ENCODE results near the gene FAIM2.
"Not testable (repeated sequence)": the region's sequence is repeated elsewhere in the genome, so short reads cannot be mapped to it uniquely, and the experiment has no call there.

FAIM2 gene

DNA sequence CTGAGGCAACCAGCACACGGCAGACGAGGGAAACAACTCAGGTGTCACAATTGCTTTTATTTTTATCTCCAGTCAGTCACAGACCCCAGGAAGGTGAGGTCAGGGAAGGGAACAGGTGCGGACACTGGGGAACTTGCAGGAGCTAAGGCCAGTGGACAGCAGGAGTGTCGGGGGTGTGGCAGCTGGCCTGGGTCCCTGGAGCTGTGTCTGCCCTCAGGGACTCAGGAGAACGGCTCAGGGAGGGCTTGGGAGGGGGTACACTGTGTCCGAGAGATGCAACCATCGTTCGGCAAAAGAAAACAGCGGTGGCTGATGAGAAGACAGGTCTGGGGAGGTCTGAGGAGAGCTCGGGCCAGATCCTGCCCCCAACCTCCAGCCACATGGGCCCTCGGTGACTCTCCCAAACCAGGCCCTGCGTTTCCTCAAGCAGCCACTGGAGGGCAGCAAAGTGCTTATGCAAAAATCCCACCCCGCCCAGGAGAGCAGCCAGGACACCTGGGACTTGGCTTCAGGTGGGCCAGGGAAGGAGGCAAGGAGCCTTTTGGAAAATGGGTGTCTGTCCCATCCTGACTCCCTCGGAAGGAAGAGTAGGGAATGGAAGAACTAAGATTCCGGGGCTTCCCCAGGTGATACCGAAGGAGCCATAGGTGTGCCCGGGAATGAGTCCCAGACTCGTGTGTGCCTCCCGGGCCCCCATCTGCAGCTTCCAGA, 36.7 kb downstream of the FAIM2 start:
- FAIRE-seq (no peak), DNase-seq (ENCODE audit: low spot score) (peak; percentile 14)

GRCh38 chr12:49865782-49866135, 37.9 kb downstream of the FAIM2 start:
- FAIRE-seq = no peak
- DNase-seq (ENCODE audit: low spot score) = no peak

DNA sequence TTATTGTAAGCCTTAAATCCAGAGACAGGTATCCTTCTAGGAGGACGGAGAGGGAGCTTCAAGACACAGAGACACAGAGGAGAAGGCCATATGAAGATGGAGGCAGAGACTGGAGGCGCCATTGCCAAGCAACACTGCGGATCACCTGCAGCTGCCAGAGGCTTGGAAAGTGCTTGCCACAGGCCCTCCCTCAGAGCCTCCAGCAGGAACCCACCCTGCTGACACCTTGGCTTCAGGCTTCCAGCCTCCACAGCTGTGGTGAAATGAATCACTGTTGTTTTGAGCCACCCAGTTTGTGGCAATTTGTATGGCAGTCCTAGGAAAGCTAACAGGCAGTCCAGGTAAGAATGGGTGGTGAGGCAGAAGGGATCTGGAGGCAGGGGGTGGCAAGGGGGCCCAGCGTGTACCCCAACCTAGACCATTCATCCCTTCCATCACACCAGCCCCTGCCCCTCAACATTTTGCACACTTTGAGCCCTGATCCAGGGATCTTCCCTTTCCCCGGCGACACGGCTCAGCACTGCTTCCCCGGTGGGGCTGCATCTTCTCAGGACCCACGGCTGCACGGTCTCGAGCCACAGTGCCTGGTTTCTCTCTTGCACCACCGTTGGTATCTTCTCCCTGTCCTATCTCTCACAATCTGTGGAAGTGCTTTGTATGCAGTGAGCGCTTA, 38.5 kb downstream of the FAIM2 start:
- DNase-seq (ENCODE audit: low spot score) (no peak), FAIRE-seq (no peak)

- FAIRE-seq = no peak
- no peak for DNase-seq (ENCODE audit: low spot score)
These were observed 39.0 kb downstream of the FAIM2 start for GRCh38 chr12:49864798-49865090.

DNA sequence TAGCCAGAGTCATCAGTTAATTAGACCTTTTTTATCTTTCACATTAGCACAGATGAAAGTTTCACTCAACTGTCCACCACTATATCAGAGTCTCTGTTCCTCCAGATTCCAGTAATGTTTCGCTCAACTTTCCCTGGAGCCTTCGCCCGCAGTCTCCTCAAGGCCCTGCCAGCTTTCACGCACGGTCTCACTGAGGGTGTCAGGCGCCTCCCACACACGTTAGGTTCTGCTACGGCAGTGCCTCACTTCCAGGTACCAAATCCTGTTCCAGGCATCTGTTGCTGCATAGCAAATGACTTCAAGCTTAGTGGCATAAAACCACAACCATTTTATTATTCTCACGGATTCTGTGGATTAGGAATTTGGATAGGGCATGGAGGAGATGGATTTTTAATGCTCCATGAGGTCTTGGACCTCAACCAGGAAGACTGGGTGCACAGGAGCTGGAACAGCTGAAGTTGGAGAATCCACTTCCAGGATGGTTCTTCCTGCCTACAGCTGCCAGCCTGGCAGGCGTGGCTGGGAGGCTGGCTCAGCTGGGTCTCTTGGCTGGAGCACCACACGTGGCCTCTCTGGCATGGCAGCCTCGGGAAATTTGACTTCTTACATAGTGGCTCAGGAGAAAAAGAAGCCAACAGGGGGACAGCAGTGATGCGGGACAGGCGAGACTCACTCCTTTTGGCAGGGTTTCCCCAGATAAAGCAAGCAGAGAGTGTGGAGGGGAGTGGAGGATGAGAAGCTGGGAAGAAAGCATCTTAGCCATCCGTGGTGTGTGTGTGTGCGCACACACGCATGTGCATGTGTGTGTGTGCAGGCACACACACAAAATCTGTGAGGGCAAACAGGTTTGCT, 39.5 kb downstream of the FAIM2 start:
- no peak for DNase-seq (ENCODE audit: low spot score)
- no peak for FAIRE-seq

DNA sequence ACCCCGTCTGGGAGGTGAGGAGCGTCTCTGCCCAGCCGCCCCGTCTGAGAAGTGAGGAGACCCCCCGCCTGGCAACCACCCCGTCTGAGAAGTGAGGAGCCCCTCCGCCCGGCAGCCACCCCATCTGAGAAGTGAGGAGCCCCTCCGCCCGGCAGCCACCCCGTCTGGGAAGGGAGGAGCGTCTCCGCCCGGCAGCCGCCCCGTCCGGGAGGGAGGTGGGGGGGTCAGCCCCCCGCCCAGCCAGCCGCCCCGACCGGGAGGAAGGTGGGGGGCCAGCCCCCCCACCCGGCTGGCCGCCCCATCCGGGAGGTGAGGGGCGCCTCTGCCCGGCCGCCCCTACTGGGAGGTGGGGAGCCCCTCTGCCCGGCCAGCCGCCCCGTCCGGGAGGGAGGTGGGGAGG, 42.8 kb downstream of the FAIM2 start:
- DNase-seq (ENCODE audit: low spot score); FAIRE-seq: not testable (repeated sequence)

- not testable (repeated sequence) for FAIRE-seq; DNase-seq (ENCODE audit: low spot score)
These were observed 47.8 kb downstream of the FAIM2 start for GRCh38 chr12:49855890-49856289.

GRCh38 chr12:49854976-49855375, 48.7 kb downstream of the FAIM2 start:
- FAIRE-seq = no peak
- no peak for DNase-seq (ENCODE audit: low spot score)

DNA sequence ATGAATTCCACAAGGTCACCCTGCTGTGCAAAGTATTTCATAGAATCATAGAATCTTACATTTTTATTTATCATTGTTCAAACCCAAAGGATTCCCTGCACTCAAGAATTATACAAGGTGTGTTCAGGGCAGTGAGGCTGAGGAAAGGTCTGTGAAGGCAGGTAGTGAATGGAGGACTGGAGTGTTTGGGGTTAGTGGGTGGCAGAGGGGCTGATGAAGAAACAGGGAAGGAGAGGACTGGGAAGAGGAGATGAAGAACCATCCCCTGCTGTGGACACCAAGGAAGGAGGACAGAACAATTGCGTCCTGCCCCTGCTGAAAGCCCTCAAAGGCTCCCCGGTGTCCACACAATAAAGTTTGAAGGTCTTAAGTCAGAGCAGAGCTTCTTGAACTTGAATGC, 50.0 kb downstream of the FAIM2 start:
- FAIRE-seq = no peak
- DNase-seq (ENCODE audit: low spot score) = no peak

DNA sequence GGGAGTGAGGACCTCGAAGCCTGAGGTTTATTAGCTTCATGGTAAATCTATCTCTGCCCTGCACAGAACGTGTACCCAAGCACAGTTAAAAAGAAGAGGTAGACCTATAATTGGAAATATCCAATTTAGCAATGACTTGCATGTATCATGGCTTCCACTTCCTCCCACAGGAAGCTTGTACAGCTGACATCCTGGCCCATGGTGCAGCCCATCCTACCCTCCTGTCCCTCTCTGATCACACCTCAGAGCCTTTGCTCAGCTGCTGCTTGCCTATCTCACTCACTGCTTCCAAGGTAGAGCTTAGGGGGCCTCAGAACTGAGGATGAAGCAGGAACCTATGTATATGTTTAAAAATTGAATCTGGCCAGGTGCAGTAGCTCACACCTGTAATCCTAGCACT, 56.5 kb downstream of the FAIM2 start:
- FAIRE-seq (no peak), DNase-seq (ENCODE audit: low spot score) (no peak)

GRCh38 chr12:49846032-49846431, 57.7 kb downstream of the FAIM2 start:
- FAIRE-seq = no peak
- DNase-seq (ENCODE audit: low spot score) = no peak

DNA sequence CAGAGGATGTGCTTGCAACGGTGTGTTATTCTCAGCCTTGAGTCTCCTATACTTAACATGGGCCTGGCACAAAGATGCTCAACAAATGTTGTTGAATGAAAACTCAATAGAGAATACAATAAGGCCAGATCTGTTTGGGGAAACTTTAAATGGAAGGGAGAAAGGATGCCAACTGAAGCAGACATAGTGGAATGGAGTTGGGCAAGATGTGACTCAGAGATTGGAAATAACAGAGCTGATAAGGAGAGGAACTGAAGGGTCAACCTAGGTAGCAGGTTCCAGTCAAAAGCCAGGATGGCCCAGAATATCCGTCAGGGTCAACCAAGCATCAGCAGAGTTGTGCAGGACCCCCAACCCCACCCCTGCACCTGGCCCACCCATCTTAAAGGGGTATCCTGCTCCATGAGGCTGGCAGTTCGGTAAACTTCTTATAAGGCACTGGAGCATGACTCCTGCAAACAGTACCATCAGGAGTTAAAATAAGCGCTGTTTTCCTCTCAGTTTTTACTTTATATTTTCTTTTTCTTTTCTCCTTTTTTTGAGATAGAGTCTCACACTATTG, 59.7 kb downstream of the FAIM2 start:
- DNase-seq (ENCODE audit: low spot score) = no peak
- FAIRE-seq = no peak

DNA sequence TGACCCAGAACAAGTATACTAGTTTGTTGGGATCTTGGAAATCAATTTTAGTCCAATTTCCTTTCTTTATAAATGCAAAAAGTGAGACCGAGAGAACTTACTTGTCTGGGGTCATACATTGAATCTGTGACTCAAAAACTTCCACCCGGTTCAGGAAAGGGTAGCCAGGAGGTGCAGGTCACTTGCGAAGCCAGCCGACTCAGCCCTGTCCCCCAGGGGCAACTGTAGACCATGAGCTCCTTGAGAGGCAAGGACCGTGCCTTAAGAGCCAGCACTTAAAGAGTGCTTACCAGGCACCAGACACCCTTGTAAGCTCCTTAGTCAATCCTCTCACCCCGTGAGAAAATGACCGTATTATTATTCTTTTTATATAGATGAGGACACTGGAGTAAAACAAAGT, 60.3 kb downstream of the FAIM2 start:
- no peak for DNase-seq (ENCODE audit: low spot score)
- no peak for FAIRE-seq

DNA sequence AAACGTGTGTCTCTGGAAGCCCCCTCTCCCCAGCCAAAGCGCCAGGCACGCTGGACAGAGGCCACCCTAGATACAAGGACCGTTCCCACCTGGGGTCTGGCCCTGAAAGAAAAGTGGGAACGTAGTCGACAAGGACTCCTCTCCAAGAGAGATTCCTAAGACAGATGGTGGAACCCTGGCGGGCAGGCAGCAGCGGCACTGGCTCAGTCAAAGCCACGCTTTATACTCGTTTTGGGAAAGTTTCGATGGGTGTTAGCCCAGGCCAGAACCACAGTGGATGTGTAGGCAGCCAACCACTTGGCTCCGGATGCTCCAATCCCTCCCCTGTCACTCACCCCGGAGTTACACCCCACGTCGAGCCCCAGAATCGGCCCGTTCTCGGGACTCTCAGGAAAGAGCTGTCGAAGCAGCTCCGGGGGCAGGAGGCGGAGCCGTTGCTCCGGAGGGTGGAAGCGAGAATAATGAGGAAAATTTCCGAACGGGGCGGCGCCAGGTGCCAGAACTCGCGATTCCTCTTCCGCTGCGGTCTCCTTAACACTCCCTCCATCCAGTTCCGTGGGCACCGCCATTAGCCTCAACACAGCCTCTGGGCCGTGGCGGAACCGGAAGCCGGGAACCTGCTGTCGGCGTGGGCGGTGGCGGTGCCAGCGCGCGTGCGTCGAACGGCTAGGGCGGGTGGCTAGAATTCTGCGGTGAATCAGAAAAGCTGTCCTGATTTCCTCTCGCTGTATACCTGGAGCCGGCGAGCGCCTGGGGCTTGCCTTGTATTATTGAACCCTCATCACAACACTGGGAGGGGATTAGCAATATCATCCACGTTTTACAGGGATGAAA, 61.0 kb downstream of the FAIM2 start, which contains the start of gene BCDIN3D:
Gene BCDIN3D, minus strand, starts transcription at position 588 of the 834 bp plus-strand sequence. Its CDS starts 19 bp downstream, at position 569.
- DNase-seq (ENCODE audit: low spot score) = peak; percentile 82
- peak; percentile 52 for FAIRE-seq

DNA sequence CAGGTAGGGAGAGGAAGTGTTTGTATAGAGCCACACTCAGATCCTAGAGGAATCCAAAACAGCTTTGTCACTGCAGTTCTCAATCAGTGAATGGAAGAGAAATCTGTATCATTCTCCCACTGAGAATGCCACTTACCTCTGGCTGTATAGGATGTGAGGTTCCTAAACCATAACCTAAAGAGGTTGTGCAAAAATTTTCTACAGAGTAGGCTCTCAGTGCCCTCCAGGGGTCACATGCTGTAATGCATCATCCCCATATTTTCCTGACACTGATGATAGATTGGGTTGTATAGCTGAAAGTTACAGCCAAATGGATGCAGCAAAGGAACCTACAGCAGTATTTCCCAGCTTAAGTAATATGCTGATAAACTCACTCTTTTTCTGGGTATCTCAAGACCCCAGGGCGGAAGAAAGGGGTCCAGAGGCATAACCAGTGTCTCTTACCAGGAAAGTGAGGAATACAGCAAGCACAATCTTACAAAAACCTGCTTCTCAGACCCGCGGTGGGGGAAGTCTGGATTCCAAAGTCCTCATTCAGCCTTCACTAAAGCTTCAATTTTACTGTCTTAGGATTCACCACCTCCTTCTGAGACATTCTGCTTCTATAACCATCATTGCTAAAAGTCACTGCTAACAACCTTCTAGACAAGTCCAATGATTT, 64.6 kb downstream of the FAIM2 start:
- FAIRE-seq = no peak
- no peak for DNase-seq (ENCODE audit: low spot score)

DNA sequence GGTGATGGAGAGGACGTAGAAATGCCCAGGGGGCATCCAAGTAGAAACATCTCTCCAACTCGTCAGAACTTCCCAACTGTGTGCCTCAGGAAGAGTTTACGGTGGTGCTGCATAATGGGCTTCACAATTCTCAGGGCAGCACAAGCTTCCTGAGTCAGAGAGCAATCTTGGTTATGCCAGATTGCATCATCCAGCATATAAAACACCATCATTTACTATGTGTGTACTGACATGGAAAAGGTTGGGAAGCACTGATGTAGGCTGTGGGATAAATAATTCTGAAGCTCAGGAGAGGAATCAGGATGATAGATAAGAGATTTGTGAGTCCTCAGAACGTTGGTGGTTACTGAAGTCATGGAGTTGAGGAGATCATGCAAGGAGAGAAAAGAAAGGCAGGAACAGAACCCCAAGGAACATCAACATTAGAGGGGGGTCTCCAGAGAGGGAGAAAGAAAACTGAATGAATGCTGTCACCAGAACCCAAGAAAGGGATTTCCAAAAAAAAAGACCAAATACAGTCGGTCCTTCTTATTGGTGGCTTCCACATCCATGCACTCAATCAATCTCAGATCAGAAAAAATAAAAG, 70.8 kb downstream of the FAIM2 start:
- FAIRE-seq (no peak), DNase-seq (ENCODE audit: low spot score) (no peak)

GRCh38 chr12:49831717-49832116, 72.0 kb downstream of the FAIM2 start:
- no peak for FAIRE-seq

DNA sequence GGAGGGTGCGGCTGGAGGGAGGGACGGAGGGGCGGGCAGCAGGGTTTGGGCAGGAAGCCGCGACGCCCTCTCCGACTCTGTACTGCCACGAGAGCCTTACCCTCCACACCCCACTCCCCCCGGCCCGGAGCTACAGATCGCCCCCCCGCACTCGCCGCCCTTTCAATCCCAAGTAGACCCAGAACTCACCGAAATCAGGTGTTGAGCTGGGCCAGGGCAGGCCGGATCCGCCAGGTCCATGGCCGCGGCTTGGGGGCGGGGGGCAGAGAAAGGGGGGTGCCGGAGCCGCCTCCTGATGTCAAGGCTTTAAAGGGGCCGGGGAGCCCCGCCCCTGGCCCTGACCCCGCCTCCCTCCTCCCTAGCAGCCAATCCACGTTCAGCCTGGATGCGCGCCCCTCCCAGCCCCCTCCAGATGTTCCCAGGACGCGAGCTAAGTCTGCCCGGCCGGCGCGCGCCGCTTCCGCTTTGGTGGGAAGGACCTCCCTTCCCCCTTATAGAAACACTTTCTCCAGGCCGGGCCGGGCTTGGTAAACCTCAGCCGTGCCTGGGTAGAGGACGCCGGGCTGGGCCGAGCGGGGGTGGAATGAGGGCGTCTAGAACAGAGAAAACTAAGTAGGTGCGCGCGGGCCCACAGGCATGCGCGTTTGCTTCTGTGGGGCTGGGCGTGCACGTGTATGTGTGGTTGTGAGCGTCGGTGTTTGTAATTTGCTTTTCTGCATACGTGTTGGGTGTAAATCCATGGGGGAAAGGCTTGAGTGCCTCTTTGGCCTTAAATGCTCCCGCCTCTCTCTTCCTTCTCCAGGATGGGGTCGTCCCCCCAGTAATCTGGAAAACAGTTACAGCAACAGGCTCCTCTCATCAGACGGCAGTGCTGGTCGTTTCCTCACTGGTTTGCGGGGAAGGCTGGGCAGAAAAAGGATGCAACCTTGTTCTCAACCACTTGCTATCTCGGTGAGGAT, 75.3 kb downstream of the FAIM2 start, which contains the start of gene NCKAP5L:
Gene NCKAP5L, minus strand, starts transcription at position 281 of the 959 bp plus-strand sequence. CDS start 24,369 bp downstream, outside the sequence.
- DNase-seq (ENCODE audit: low spot score) (peak; percentile 79), FAIRE-seq (peak; percentile 70)

More at GRCh38 chr12:49831717-49832116, 72.0 kb downstream of the FAIM2 start:
- DNase-seq (ENCODE audit: low spot score) = no peak

All from RCC 7860 (cell line).